Middle frontal gyrus (tissue), 1 donor: ENCODE measurements around the gene ARHGAP15.
"Not testable (repeated sequence)": the region's sequence is repeated elsewhere in the genome, so short reads cannot be mapped to it uniquely, and the experiment has no call there.

ENCODE experiments used
- DNase-seq: peaks from one replicate; pipeline ENCODE4 v3.0.0-alpha.2; 2015; ENCODE audit warnings: low spot score; ENCODE audit errors: extremely low spot score

The ARHGAP15 gene

DNA sequence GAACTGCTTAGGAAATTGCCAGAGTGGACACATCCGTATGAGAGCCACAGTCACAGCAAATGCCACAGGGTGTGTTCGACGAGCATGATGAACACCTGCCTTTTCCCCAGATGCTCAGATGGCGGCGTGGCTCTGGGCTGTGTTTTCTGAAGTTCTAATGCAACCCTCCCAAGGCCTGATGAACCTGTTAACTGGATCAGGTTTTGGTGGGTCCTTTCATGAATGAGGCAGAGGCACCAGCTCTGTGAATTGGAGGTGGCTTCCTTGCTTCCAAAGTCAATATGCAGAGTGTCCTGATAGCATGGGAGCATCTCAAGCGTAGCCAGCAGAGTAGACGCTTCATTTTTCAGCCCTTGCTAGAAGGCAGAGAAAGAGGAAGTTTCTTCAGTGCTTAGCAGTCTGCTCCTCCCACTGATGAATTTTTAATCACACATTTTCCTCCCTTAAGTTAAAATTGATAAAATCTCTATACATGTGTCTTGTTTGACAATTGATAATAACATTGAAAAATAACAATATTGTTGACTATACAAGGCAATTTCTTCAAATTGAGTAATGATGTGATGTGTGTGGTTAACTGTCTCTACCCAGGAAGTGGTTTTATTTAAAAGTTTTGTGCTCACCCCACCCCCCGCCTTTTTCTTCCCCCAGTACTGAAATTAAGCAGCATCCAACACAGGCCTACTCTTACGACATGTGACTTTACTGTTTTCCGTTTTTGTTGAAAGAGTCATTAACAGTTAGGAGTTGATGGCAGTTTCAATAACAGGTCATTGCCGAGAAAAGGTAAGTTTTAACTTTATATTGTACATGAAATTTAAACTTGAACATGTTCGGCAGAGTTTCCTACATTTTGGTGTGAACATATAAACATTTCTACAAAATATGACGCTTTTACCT is at the start of gene ARHGAP15:
TSS of gene ARHGAP15 (plus strand) at position 739 of the 900 bp plus-strand sequence.
- DNase-seq: no peak

DNA sequence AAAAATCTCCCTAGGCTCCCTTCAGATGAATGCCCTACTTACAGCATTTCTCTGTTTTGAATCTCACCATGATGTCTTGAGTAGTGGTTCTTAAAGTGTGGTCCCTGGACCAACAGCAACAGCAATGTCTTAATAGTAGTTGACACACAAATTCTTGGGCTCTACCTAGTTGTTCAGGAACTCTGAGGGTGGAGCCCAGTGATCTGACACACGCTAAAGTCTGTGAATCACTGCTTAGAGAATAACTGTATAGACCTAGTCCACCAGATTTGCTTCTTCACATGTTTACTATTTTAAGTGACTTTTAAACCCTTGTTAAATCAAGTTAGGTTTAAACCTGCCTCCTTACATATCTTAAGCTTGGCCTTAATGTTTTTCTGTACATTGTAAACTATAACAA is 47.6 kb upstream of the ARHGAP15 start:
- no peak for DNase-seq

DNA sequence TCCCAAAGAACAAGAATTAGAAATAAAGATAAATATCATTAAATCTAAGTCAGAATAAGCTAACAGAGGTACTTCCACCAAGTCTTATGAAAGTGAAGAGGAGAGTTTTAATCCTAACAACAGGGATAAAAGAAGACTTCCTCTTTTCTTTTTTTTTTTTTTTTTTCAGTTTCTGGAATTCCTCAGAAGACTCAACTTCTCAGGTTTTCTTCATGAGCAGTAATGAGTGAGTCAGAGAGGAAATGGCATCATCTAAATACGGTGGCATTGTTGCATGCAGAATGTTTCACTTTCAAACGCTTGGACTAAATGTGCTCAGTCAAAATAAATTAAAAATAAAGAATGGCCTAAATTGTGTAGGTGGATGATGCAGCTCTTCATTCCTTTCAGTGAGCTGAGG is 45.6 kb upstream of the ARHGAP15 start:
- no peak for DNase-seq

DNA sequence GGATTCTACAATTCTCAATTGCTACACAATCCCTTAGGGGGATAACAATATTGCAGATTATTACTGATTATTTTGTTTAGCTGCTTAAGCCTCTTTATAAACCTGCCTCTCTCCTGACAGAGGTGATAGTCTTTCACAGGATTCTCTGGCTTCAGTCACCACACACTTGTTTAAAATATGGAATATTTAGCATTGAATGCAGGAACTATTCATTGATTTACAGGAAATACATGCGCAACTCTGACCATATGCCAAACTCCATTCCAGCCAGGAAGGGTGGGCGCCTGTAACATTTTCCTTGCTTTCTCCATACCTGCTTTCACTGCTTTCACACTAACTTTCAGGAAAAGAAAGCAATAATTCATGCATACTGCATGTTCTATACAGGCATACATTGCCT is 44.8 kb upstream of the ARHGAP15 start:
- no peak for DNase-seq

GRCh38 chr2:143085125-143085784 is 44.0 kb upstream of the ARHGAP15 start:
- no peak for DNase-seq

GRCh38 chr2:143087033-143087432 is 42.2 kb upstream of the ARHGAP15 start:
- DNase-seq: no peak

- DNase-seq: no peak
Measured at GRCh38 chr2:143088388-143088787, 40.8 kb upstream of the ARHGAP15 start.

GRCh38 chr2:143089520-143089919 is 39.7 kb upstream of the ARHGAP15 start:
- DNase-seq: not testable (repeated sequence)

GRCh38 chr2:143110758-143111428 is 18.3 kb upstream of the ARHGAP15 start:
- DNase-seq: peak; percentile 47

DNA sequence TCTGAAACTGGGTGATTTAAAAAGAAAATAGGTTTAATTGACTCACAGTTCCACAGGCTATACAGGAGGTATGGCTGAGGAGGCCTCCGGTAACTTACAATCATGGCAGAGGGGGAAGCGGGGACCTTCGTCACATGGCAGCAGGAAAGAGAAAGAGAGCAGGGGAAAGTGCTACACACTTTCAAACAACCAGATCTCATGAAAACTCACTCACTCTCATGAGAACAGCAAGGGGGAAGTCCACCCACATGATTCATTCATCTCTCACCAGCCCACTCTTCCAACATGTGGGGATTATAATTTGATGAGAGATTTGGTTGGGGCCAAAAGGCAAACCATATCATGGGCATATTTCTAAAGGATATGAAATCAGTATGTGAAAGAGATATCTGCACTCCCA is 12.0 kb upstream of the ARHGAP15 start:
- DNase-seq: no peak

DNA sequence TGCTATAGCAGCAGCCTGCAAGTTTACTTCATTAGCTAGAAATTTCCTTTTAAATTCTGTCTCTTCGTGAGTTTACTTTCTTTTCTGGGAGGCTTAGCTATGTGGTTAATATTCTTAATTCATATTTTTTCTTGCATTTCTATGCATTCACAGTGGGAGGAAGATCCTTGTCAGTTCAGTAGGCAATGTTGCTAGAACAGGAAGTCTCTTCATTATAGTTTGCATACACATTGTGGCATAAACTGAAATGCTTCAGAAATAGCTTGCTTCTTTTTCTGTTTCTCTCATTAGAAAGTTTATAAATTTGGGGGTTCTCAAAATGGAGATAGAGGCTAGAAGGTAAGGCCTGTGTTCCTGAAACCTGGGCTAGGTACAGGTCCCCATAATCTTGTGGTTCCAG is 8.1 kb upstream of the ARHGAP15 start:
- DNase-seq: no peak

DNA sequence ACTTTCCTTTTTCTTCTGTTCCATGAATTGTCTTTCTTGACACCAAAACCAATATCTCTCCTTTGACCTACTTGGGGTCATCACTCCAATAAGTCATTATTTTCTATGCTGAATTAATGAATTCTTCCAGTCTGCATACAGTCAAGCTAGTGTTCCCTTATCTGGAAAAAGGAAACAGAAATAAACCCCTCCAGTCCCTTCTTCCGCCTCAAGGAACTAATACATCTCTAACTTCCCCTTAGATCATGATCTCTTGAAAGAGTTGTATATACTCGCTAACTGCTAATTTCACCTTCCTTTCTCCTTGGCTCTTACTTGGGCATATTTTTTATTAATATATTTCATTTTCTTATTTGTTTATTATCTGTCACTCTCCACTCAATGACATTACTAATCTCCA is 7.3 kb upstream of the ARHGAP15 start:
- no peak for DNase-seq

DNA sequence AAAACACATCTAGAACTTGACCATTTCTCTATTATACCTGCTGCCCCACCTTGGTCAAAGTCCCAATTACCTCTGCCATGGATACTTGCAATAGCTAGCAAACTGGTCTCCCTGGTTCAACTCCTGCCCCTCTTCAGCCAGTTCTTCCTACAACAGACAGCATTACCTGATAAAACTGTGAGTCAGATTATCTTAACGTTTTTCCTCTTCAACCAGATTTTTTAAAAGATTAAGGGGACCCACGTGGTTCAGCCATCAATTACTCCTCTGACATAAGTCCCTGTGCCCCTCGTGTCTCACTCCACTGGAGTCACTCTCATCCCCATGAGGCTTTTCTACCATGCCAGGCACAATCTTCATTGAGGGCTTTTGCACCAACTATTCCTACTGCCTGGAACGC is 5.3 kb upstream of the ARHGAP15 start:
- no peak for DNase-seq

DNA sequence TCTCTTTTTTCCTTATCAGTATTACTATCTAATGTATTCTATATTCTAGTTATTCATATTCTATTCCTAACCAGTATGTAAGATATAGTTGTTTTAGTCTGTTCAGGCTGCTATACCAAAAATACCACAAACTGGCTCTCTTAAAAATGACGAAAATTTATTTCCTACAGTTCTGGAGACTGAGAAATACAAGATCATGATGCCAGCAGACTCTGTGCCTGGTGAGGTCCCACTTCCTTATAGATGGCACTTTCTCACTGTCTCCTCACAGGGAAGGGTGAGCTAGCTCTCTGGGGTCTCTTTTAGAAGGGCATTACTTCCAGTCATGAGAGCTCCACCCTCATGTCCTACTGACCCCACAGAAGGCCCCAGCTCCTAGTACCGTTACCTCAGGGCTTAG is 4.8 kb upstream of the ARHGAP15 start:
- DNase-seq: no peak

- DNase-seq: no peak
Measured at GRCh38 chr2:143125717-143126116, 3.5 kb upstream of the ARHGAP15 start.

- no peak for DNase-seq
Measured at GRCh38 chr2:143132355-143132754, 3.1 kb downstream of the ARHGAP15 start.

- DNase-seq: no peak
Measured at GRCh38 chr2:143133783-143134182, 4.6 kb downstream of the ARHGAP15 start.

GRCh38 chr2:143138292-143138691 is 9.1 kb downstream of the ARHGAP15 start:
- DNase-seq: no peak

- no peak for DNase-seq
Measured at GRCh38 chr2:143139835-143140393, 10.7 kb downstream of the ARHGAP15 start.

GRCh38 chr2:143140864-143141661 is 11.8 kb downstream of the ARHGAP15 start:
- no peak for DNase-seq

- DNase-seq: no peak
Measured at GRCh38 chr2:143142598-143142997, 13.4 kb downstream of the ARHGAP15 start.
